H9 (cell line): Measurements from ENCODE around the gene CYB5R3. TPM values are rescaled to one million over a fixed set of nuclear protein-coding genes. Genes with fewer than 3 reads are reported as not detected.

Experiments
- DNase-seq: peaks from one replicate; pipeline ENCODE4 v3.0.0-alpha.2; 2017
- H2AFZ ChIP-seq: one replicate; pipeline ENCODE4 v1.6.1; 2013; ENCODE audit warnings: mild to moderate bottlenecking, low read length, control low read depth, moderate library complexity
- H2AK5ac ChIP-seq: 2 replicates; pipeline ENCODE4 v1.6.1; 2013; ENCODE audit warnings: low read length, control low read depth, mixed read lengths; ENCODE audit not compliant: insufficient read length
- H2BK120ac ChIP-seq: one replicate; pipeline ENCODE4 v1.6.1; 2013; ENCODE audit warnings: low read depth, mild to moderate bottlenecking, low read length, control low read depth, inconsistent platforms; ENCODE audit not compliant: poor library complexity, severe bottlenecking
- H2BK12ac ChIP-seq: 2 replicates; pipeline ENCODE4 v1.6.1; 2013; ENCODE audit warnings: low read length, control low read depth, mixed read lengths, low read depth; ENCODE audit not compliant: insufficient read length
- H2BK15ac ChIP-seq: 2 replicates; pipeline ENCODE4 v1.6.1; 2013; ENCODE audit warnings: low read depth, low read length, control low read depth
- H2BK20ac ChIP-seq: one replicate; pipeline ENCODE4 v1.6.1; 2013; ENCODE audit warnings: low read depth, mild to moderate bottlenecking, low read length, control low read depth, inconsistent platforms; ENCODE audit not compliant: poor library complexity, severe bottlenecking
- H2BK5ac ChIP-seq: 2 replicates; pipeline ENCODE4 v1.6.1; 2013; ENCODE audit warnings: low read length, control low read depth, mixed read lengths; ENCODE audit not compliant: insufficient read length
- H3K14ac ChIP-seq: 2 replicates; pipeline ENCODE4 v1.6.1; 2013; ENCODE audit warnings: low read length, control low read depth; ENCODE audit not compliant: insufficient read depth
- H3K18ac ChIP-seq: 2 replicates; pipeline ENCODE4 v1.6.1; 2013; ENCODE audit warnings: low read depth, mild to moderate bottlenecking, mixed read lengths, low read length, control low read depth; ENCODE audit not compliant: insufficient read length
- H3K23ac ChIP-seq: 2 replicates; pipeline ENCODE4 v1.6.1; 2013; ENCODE audit warnings: low read length, control low read depth, mixed read lengths, low read depth; ENCODE audit not compliant: insufficient read length
- H3K23me2 ChIP-seq: 2 replicates; pipeline ENCODE4 v1.6.1; 2013; ENCODE audit warnings: low read depth, mild to moderate bottlenecking, mixed read lengths, low read length, control low read depth; ENCODE audit not compliant: insufficient read length, poor library complexity, severe bottlenecking
- H3K27ac ChIP-seq: 2 replicates; pipeline ENCODE4 v1.5.1; 2013; ENCODE audit warnings: low read length, control low read depth, mixed read lengths, low read depth; ENCODE audit not compliant: insufficient read length
- H3K27me3 ChIP-seq: 2 replicates; pipeline ENCODE4 v1.6.1; 2013; ENCODE audit warnings: low read length, control low read depth, inconsistent platforms; ENCODE audit not compliant: insufficient read depth
- H3K4ac ChIP-seq: 2 replicates; pipeline ENCODE4 v1.6.1; 2013; ENCODE audit warnings: low read depth, mild to moderate bottlenecking, control low read depth, inconsistent platforms, low read length, moderate library complexity
- H3K4me1 ChIP-seq: 2 replicates; pipeline ENCODE4 v1.6.1; 2013; ENCODE audit warnings: low read length, control low read depth, inconsistent platforms; ENCODE audit not compliant: insufficient read depth
- H3K4me2 ChIP-seq: 2 replicates; pipeline ENCODE4 v1.6.1; 2013; ENCODE audit warnings: low read length, control low read depth, mixed read lengths; ENCODE audit not compliant: insufficient read length, insufficient read depth
- H3K56ac ChIP-seq: 2 replicates; pipeline ENCODE4 v1.6.1; 2013; ENCODE audit warnings: low read depth, mild to moderate bottlenecking, mixed read lengths, low read length, control low read depth; ENCODE audit not compliant: insufficient read length
- H3K79me1 ChIP-seq: 2 replicates; pipeline ENCODE4 v1.6.1; 2013; ENCODE audit warnings: low read depth, mild to moderate bottlenecking, moderate library complexity, low read length, control low read depth, inconsistent platforms; ENCODE audit not compliant: insufficient read depth, poor library complexity, severe bottlenecking
- H3K79me2 ChIP-seq: 2 replicates; pipeline ENCODE4 v1.6.1; 2013; ENCODE audit warnings: low read length, control low read depth, inconsistent platforms; ENCODE audit not compliant: insufficient read depth
- H3K9ac ChIP-seq: 2 replicates; pipeline ENCODE4 v1.6.1; 2013; ENCODE audit warnings: low read length, control low read depth, mixed read lengths; ENCODE audit not compliant: insufficient read length; ENCODE audit errors: extremely low read depth
- H3K9me3 ChIP-seq: one replicate; pipeline ENCODE4 v1.6.1; 2013; ENCODE audit warnings: low read depth, low read length, inconsistent platforms; ENCODE audit not compliant: control insufficient read depth
- H3T11ph ChIP-seq: one replicate; pipeline ENCODE4 v1.6.1; 2013; ENCODE audit warnings: mild to moderate bottlenecking, low read length, control low read depth, inconsistent platforms
- H4K20me1 ChIP-seq: one replicate; pipeline ENCODE4 v1.6.1; 2013; ENCODE audit not compliant: control insufficient read depth, insufficient read length, insufficient read depth
- H4K5ac ChIP-seq: 2 replicates; pipeline ENCODE4 v1.6.1; 2013; ENCODE audit warnings: low read depth, mild to moderate bottlenecking, mixed read lengths, low read length, control low read depth; ENCODE audit not compliant: insufficient read length
- H4K8ac ChIP-seq: replicated peaks from 2 replicates; pipeline ENCODE4 v1.6.1; 2013; ENCODE audit warnings: low read length, control low read depth, mixed read lengths, low read depth; ENCODE audit not compliant: insufficient read length
- H4K91ac ChIP-seq: 2 replicates; pipeline ENCODE4 v1.6.1; 2013; ENCODE audit warnings: low read depth, mild to moderate bottlenecking, moderate library complexity, mixed read lengths, low read length, control low read depth; ENCODE audit not compliant: insufficient read length
- H3K27ac Mint-ChIP-seq, 3 experiments: 2 replicates in 2 of 3; 3 replicates in 1 of 3; pipeline ENCODE4 v1.8.0; 2020 to 2021; ENCODE audit warnings: mixed read lengths in 3 of 3, mild to moderate bottlenecking in 1 of 3, moderate library complexity in 1 of 3
- H3K27me3 Mint-ChIP-seq: 2 replicates; pipeline ENCODE4 v1.8.0; 2021; ENCODE audit warnings: low read depth, mild to moderate bottlenecking, moderate library complexity, mixed read lengths
- H3K36me3 Mint-ChIP-seq, 3 experiments: 2 replicates in 2 of 3; 3 replicates in 1 of 3; pipeline ENCODE4 v1.8.0; 2020 to 2021; ENCODE audit warnings: low read depth in 3 of 3, mixed read lengths in 3 of 3; ENCODE audit not compliant: insufficient read depth in 1 of 3
- H3K4me1 Mint-ChIP-seq, 2 experiments: 2 replicates each; pipeline ENCODE4 v1.8.0; 2020; ENCODE audit warnings: mixed read lengths in 2 of 2
- H3K4me3 Mint-ChIP-seq, 2 experiments: 2 replicates in 1 of 2; 3 replicates in 1 of 2; pipeline ENCODE4 v1.8.0; 2020 to 2021; ENCODE audit warnings: mild to moderate bottlenecking in 2 of 2, mixed read lengths in 2 of 2, moderate library complexity in 1 of 2
- H3K9me3 Mint-ChIP-seq, 2 experiments: 2 replicates in 1 of 2; 3 replicates in 1 of 2; pipeline ENCODE4 v1.8.0; 2020; ENCODE audit warnings: mild to moderate bottlenecking in 2 of 2, mixed read lengths in 2 of 2, moderate library complexity in 1 of 2
- CTCF ChIP-seq: fragments of 200-600 bp; sonication (generic); conservative IDR thresholded peaks from 3 replicates; pipeline ENCODE4 v1.8.0; 2021; ENCODE audit warnings: antibody characterized with exemption, mild to moderate bottlenecking
- WGBS: extraction: QIAGEN DNeasy Blood & Tissue Kit; methylation state at CpG from one replicate; pipeline ENCODE4 v1.1.7; 2013; ENCODE audit warnings: missing lambda C conversion rate, low lambda C conversion rate, mixed read lengths; ENCODE audit not compliant: insufficient read length; ENCODE audit errors: extremely low coverage; 5-methylcytosine and 5-hydroxymethylcytosine counted together
- total RNA-seq: library from RNA; stranded (reverse); gene quantifications from 2 replicates; pipeline ENCODE4 v1.2.1, GENCODE V29; 2021

CYB5R3 gene
- total RNA-seq, 1 experiment from 2014 or later: 97.4 TPM

- Histone ChIP-seq H2BK5ac (no peak overlapping the region), H4K5ac (no peak overlapping the region), H3K23ac (no peak overlapping the region), H4K8ac (no peak overlapping the region), H3K79me2 (no peaks in the 10 kb centered on the region), H3K79me1 (no peaks in the 10 kb centered on the region), H3K27me3 (no peaks in the 10 kb centered on the region), H3K23me2 (no peaks in the 10 kb centered on the region), H3K56ac (no peak overlapping the region), H2BK12ac (no peak overlapping the region), H2AFZ (no peak overlapping the region), H2BK120ac (no peak overlapping the region), H4K91ac (no peak overlapping the region), H3K4me1 (no peaks in the 10 kb centered on the region), H3K27ac (no peak overlapping the region), H3K14ac (no peak overlapping the region; the same call in 1 of the 2 replicates), H3K9ac (no peak overlapping the region), H4K20me1 (no peaks in the 10 kb centered on the region), H3K4me2 (no peak overlapping the region), H3K4ac (no peak overlapping the region), H3K9me3 (no peaks in the 10 kb centered on the region), H2AK5ac (no peak overlapping the region), H2BK20ac (no peak overlapping the region), H3K18ac (no peak overlapping the region), H2BK15ac (no peak overlapping the region), H3T11ph (no peak overlapping the region)
- Mint-ChIP-seq H3K36me3 (no peaks in the 10 kb centered on the region; a peak in 1 of 7 replicates), H3K27me3 (peaks cover 11% of the 10 kb centered on the region), H3K4me3 (no peak overlapping the region), H3K4me1 (peaks cover 14 to 26% of the 10 kb centered on the region in 2 experiments), H3K9me3 (no peaks in the 10 kb centered on the region), H3K27ac (no peak overlapping the region)
- no CpG with 5 or more reads among the region's 11 CpGs for WGBS
- no peak for DNase-seq
- no peak for TF ChIP-seq CTCF
These were observed 35.4 kb upstream of the CYB5R3 start for GRCh38 chr22:42684462-42685195.
